ENCODE data around the gene LCN2.

GRCh38 chr9:128107468-128108268, 41.6 kb upstream of the LCN2 start:
- no peak for TF ChIP-seq BHLHE40 (IDR thresholded peaks at IDR 0.05; ENCODE audit: borderline replicate concordance in 1 of 2, low read depth in 2 of 2, low read length in 1 of 2)
- TF ChIP-seq TCF12 (IDR thresholded peaks at IDR 0.05; ENCODE audit: low read depth, low read length) = no peak
- no peak for TF ChIP-seq CTCF (IDR thresholded peaks at IDR 0.05 in 2 of 3, conservative IDR thresholded peaks at IDR 0.05 in 1 of 3; ENCODE audit: control insufficient read depth in 2 of 3, extremely low read depth in 1 of 3, insufficient read depth in 1 of 3, low read depth in 3 of 3, low read length in 3 of 3)
- TF ChIP-seq BRCA1 (IDR thresholded peaks at IDR 0.05; ENCODE audit: low read depth, low read length) = no peak
- TF ChIP-seq YY1 (IDR thresholded peaks at IDR 0.05; ENCODE audit: low read depth, low read length) = no peak
- TF ChIP-seq ZNF687 (IDR thresholded peaks at IDR 0.05) = no peak
- TF ChIP-seq POLR2AphosphoS5 (IDR thresholded peaks at IDR 0.05; ENCODE audit: low read length) = no peak
- TF ChIP-seq ATF3 (IDR thresholded peaks at IDR 0.05; ENCODE audit: borderline replicate concordance, extremely low read depth, low read depth, low read length) = no peak

Measured in GM12878 (cell line).